Gastrocnemius medialis (tissue), 4 donors: ENCODE data around the gene MYL4. TPM values are rescaled to one million over a fixed set of nuclear protein-coding genes. Genes with fewer than 3 reads are reported as not detected.

ENCODE experiments used
- ATAC-seq, 2 donors: fragments of 150-250 bp; one replicate each; pipeline ENCODE4 v1.9.1; 2016
- DNase-seq, 2 donors: peaks; one replicate each; pipeline ENCODE4 v3.0.0-alpha.2; 2019
- H3K27ac ChIP-seq, 4 donors: fragments of 200-600 bp; sonication (generic); 1 replicate in 1 of 4; 2 replicates in 3 of 4; pipeline ENCODE4 v1.5.1; 2016 to 2018; ENCODE audit warnings: mild to moderate bottlenecking in 2 of 4, moderate library complexity in 1 of 4
- H3K27me3 ChIP-seq, 3 donors: fragments of 200-600 bp; sonication (generic) in 2 of 3; 1 replicate in 1 of 3; 2 replicates in 2 of 3; pipeline versions ENCODE4 v1.5.1 to v1.6.0; 2016 to 2019; ENCODE audit warnings: mild to moderate bottlenecking in 1 of 3, moderate library complexity in 1 of 3
- H3K36me3 ChIP-seq, 2 donors: fragments of 200-600 bp; sonication (generic) in 1 of 2; one replicate each; pipeline ENCODE4 v1.5.1; 2017 to 2018
- H3K4me1 ChIP-seq, 2 donors: fragments of 200-600 bp; sonication (generic) in 1 of 2; one replicate each; pipeline ENCODE4 v1.5.1; 2016 to 2017; ENCODE audit warnings: mild to moderate bottlenecking in 2 of 2
- H3K4me3 ChIP-seq, 4 donors: fragments of 200-600 bp; sonication (generic) in 3 of 4; 1 replicate in 1 of 4; 2 replicates in 3 of 4; pipeline ENCODE4 v1.5.1; 2016 to 2019; ENCODE audit warnings: mild to moderate bottlenecking in 2 of 4
- H3K9me3 ChIP-seq, 3 donors: fragments of 200-600 bp; sonication (generic) in 2 of 3; 1 replicate in 1 of 3; 2 replicates in 2 of 3; pipeline ENCODE4 v1.5.1; 2016 to 2019
- POLR2A ChIP-seq, 2 donors: fragments of 450-650 bp; IDR thresholded peaks; one replicate each; pipeline ENCODE4 v1.6.1; 2017; ENCODE audit warnings: antibody characterized with exemption in 2 of 2, mild to moderate bottlenecking in 2 of 2, moderate library complexity in 2 of 2
- in situ Hi-C, 4 donors: fragments of 200-750 bp; cut with MboI; loops; one replicate each; pipeline versions ENCODE4 v1.15.0 to v1.8.0; 2017; ENCODE audit warnings: low sequenced_read_pairs in 4 of 4
- intact Hi-C: fragments of 100-400 bp; cut with DNase I; formaldehyde crosslinking; loops from one replicate; pipeline ENCODE4 v1.15.1; 2023; ENCODE audit warnings: low total_unique reads
- total RNA-seq, 4 donors: library from RNA; depleted of rRNA; stranded (reverse); fragments of >200 nt; gene quantifications; one replicate each; pipeline versions ENCODE4 v1.1.0 to v1.2.3, GENCODE V29; 2016
- TF ChIP-seq, protein P1 (sequence below), 5 experiments: fragments of 450-650 bp in 3 of 5; fragments of 200-600 bp in 2 of 5; sonication (generic) in 2 of 5; IDR thresholded peaks in 4 of 5; conservative IDR thresholded peaks in 1 of 5; 1 replicate in 4 of 5; 2 replicates in 1 of 5; pipeline ENCODE4 v1.5.1; 2016 to 2019; ENCODE audit warnings: antibody characterized with exemption in 5 of 5, mild to moderate bottlenecking in 3 of 5, moderate library complexity in 3 of 5

Gene MYL4
- total RNA-seq, 4 donors from 2014 or later: 0.97 TPM; not detected in 3

DNA sequence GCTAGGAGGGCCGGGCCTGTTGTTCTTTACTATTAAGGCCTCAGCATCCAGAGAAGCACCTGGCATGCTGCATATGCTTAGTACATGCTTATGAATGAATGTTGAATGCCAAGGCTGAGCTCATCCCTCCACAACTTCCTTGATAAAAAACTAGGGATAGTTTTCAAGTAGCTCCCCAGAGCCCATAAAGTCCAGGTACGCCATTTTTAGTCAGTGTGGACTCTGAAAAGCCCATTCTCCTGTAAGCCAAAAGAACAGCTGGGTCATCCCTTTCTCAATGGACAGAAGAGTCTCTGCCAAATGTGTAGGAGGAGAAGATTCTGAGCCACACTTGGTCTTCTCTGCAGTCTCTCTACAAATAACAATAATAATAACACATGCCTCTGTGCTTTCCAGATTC, 35.5 kb downstream of the MYL4 start:
- in situ Hi-C loops: no loop called here
- no peaks in the 10 kb centered on the region for H3K36me3 ChIP-seq
- ATAC-seq (no peak), DNase-seq (no peak)
- H3K27me3 ChIP-seq: no peaks in the 10 kb centered on the region
- H3K27ac ChIP-seq: no peak overlapping the region
- no peak overlapping the region for H3K4me3 ChIP-seq
- TF ChIP-seq, protein P1, sequence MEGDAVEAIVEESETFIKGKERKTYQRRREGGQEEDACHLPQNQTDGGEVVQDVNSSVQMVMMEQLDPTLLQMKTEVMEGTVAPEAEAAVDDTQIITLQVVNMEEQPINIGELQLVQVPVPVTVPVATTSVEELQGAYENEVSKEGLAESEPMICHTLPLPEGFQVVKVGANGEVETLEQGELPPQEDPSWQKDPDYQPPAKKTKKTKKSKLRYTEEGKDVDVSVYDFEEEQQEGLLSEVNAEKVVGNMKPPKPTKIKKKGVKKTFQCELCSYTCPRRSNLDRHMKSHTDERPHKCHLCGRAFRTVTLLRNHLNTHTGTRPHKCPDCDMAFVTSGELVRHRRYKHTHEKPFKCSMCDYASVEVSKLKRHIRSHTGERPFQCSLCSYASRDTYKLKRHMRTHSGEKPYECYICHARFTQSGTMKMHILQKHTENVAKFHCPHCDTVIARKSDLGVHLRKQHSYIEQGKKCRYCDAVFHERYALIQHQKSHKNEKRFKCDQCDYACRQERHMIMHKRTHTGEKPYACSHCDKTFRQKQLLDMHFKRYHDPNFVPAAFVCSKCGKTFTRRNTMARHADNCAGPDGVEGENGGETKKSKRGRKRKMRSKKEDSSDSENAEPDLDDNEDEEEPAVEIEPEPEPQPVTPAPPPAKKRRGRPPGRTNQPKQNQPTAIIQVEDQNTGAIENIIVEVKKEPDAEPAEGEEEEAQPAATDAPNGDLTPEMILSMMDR (IDR thresholded peaks at IDR 0.05 in 4 of 5, conservative IDR thresholded peaks at IDR 0.05 in 1 of 5): no peak
- no peak for TF ChIP-seq POLR2A (IDR thresholded peaks at IDR 0.05)
- H3K9me3 ChIP-seq: no peaks in the 10 kb centered on the region
- intact Hi-C loops: no loop called here
- H3K4me1 ChIP-seq: peaks cover 7 to 10% of the 10 kb centered on the region in 2 donors

DNA sequence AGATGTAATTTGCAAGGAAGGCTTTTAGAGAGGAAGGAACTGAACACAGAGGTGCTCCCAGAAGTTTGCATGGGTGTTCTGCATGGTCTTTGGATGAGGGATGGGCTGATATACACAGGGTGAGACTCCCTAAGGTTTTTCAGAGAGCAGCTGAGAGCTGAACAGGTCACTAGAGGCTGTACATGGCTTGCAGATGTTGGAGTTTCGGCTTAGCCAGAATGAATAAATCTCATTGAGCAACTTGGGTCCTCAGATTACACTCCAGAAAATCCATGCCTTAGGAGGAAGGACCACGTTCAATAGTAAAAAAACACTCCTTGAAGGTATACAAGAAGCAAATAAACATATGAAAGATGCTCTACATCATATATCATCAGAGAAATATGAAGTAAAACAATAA, 37.0 kb downstream of the MYL4 start:
- H3K4me1 ChIP-seq: no peaks in the 10 kb centered on the region
- in situ Hi-C loops (no loop called here), intact Hi-C loops (no loop called here)
- no peaks in the 10 kb centered on the region for H3K9me3 ChIP-seq
- H3K27me3 ChIP-seq: no peaks in the 10 kb centered on the region
- H3K4me3 ChIP-seq: no peak overlapping the region
- ATAC-seq: peak in 1 of 2 donors; percentile 56
- no peak overlapping the region for H3K27ac ChIP-seq
- TF ChIP-seq POLR2A (IDR thresholded peaks at IDR 0.05): no peak
- TF ChIP-seq, protein P1 (IDR thresholded peaks at IDR 0.05 in 4 of 5, conservative IDR thresholded peaks at IDR 0.05 in 1 of 5): no peak
- no peaks in the 10 kb centered on the region for H3K36me3 ChIP-seq
- DNase-seq: no peak

DNA sequence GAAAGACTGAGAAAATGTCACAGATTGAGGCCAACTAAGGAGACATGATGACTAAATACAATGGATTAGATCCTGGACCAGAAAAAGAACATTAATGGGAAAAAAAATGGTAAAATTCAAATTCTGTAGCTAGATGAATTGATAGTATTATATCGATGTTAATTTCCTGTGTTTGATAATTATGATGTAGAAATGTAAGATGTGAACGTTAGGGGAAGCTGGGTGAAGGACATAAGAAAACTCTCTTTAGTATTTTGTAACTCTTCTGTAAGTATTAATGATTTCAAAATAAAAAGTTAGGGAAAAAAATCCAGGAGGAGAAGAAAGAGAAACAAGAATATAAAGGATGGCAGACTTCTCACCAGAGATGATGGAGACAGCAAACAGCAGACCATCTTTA, 41.7 kb downstream of the MYL4 start:
- H3K27me3 ChIP-seq: peaks cover 9 to 17% (median 17%) of the 10 kb centered on the region in 3 donors
- no peaks in the 10 kb centered on the region for H3K36me3 ChIP-seq
- H3K4me3 ChIP-seq: no peak overlapping the region
- no peak overlapping the region for H3K27ac ChIP-seq
- intact Hi-C loops: loop anchor here (5.0 kb wide), 1 partner anchor 66 kb away; no protein-coding TSS in a partner anchor
- no peak for ATAC-seq
- no peaks in the 10 kb centered on the region for H3K9me3 ChIP-seq
- in situ Hi-C loops: no loop called here
- no peak for DNase-seq
- TF ChIP-seq, protein P1 (IDR thresholded peaks at IDR 0.05 in 4 of 5, conservative IDR thresholded peaks at IDR 0.05 in 1 of 5): no peak
- H3K4me1 ChIP-seq: peaks cover 3 to 6% of the 10 kb centered on the region in 2 donors

DNA sequence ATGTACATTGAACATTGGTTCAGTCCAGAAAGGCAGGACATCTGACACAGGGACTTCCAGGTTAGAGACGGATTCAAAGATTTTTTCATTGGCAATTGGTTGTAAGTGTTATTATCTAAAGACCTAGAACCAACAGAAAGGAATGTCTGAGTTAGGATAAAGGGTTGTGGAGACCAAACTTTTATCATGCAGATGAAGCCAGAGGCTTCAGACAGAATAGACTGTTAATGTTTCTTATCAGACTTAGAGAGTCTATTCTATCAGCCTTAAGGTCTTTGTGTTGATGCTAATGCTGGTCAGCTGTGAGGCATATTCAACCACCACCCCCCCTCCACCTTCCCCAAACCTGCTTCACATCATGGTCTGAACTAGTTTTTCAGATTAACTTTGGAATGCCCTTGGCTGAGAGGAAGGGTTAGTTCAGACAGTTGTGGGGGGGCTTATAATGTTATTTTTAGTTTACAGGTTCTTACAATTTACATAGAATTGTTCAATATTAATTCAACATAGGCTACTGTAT, 42.3 kb downstream of the MYL4 start:
- Histone ChIP-seq H3K27ac (no peak overlapping the region), H3K4me3 (no peak overlapping the region), H3K9me3 (no peaks in the 10 kb centered on the region), H3K36me3 (no peaks in the 10 kb centered on the region), H3K27me3 (peaks cover 12 to 23% (median 20%) of the 10 kb centered on the region in 3 donors), H3K4me1 (peaks cover 3 to 6% of the 10 kb centered on the region in 2 donors)
- in situ Hi-C loops: no loop called here
- DNase-seq (no peak), ATAC-seq (no peak)
- TF ChIP-seq POLR2A (IDR thresholded peaks at IDR 0.05): no peak
- TF ChIP-seq, protein P1 (IDR thresholded peaks at IDR 0.05 in 4 of 5, conservative IDR thresholded peaks at IDR 0.05 in 1 of 5): no peak
- intact Hi-C loops: loop anchor here (5.0 kb wide), 1 partner anchor 66 kb away; no protein-coding TSS in a partner anchor

DNA sequence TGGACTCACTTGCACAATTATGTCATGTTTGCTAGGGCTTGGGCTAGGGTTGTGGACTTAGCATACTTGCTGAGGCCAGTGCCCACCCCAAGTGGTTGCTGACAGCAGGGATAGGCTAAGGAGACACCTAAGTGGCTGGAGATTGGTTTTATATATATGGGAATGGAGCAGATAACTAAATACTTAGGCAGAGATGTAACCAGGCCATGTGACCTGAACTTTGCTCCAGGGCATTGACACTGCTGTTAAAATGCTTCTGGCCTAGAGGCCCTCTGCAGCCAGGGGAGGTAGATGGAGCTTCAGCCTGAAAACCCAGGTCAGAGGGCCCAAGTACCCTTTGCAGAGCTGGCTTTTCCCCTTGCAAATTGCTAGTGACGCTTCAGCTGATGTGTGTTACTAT, 43.1 kb downstream of the MYL4 start:
- Histone ChIP-seq H3K4me1 (peaks cover 3 to 6% of the 10 kb centered on the region in 2 donors), H3K36me3 (no peaks in the 10 kb centered on the region), H3K27me3 (peaks cover 15 to 23% (median 20%) of the 10 kb centered on the region in 3 donors), H3K9me3 (no peaks in the 10 kb centered on the region), H3K4me3 (no peak overlapping the region), H3K27ac (no peak overlapping the region)
- ATAC-seq: no peak
- intact Hi-C loops (loop anchor here (5.0 kb wide), 1 partner anchor 65 kb away; no protein-coding TSS in a partner anchor), in situ Hi-C loops (no loop called here)
- no peak for TF ChIP-seq POLR2A (IDR thresholded peaks at IDR 0.05)
- TF ChIP-seq, protein P1 (IDR thresholded peaks at IDR 0.05 in 4 of 5, conservative IDR thresholded peaks at IDR 0.05 in 1 of 5): no peak
- no peak for DNase-seq
